Activated naive CD8-positive, alpha-beta T cell treated with anti-CD3 and anti-CD28 coated beads, Interleukin-2, amount 10 ng/mL, durations not matched to agents 7 days and 5 days (primary cell): ENCODE measurements around the gene ZNF641. TPM values are rescaled to one million over a fixed set of nuclear protein-coding genes. Genes with fewer than 3 reads are reported as not detected.
"Not testable (repeated sequence)": the region's sequence is repeated elsewhere in the genome, so short reads cannot be mapped to it uniquely, and the experiment has no call there.

Experiments
- ATAC-seq: fragments of 150-1000 bp; cut with Tn5 transposase; one replicate; pipeline ENCODE4 v1.10.0; 2021; ENCODE audit warnings: low read depth, moderate library complexity
- POLR2A ChIA-PET: fragments of 350-600 bp; sonication (Branson Sonifier 250); formaldehyde crosslinking; loops from one replicate; lab custom pipeline; 2021; ENCODE audit warnings: antibody characterized with exemption; lab: Charles Lee
- DNase-seq: peaks from one replicate; pipeline ENCODE4 v3.0.0; 2021
- H3K27ac Mint-ChIP-seq: one replicate; pipeline ENCODE4 v1.8.0; 2022; ENCODE audit warnings: mild to moderate bottlenecking, mixed read lengths
- H3K27me3 Mint-ChIP-seq: one replicate; pipeline ENCODE4 v1.8.0; 2022; ENCODE audit warnings: mild to moderate bottlenecking, moderate library complexity, mixed read lengths
- H3K36me3 Mint-ChIP-seq: one replicate; pipeline ENCODE4 v1.8.0; 2021; ENCODE audit warnings: mild to moderate bottlenecking, mixed read lengths
- H3K4me1 Mint-ChIP-seq: one replicate; pipeline ENCODE4 v1.8.0; 2021; ENCODE audit warnings: mixed read lengths
- H3K4me3 Mint-ChIP-seq: one replicate; pipeline ENCODE4 v1.8.0; 2022; ENCODE audit warnings: mild to moderate bottlenecking, moderate library complexity, mixed read lengths
- H3K9me3 Mint-ChIP-seq: one replicate; pipeline ENCODE4 v1.8.0; 2021; ENCODE audit warnings: mixed read lengths
- total RNA-seq, 2 experiments: library from RNA; stranded (reverse); gene quantifications; one replicate each; pipeline ENCODE4 v1.2.3, GENCODE V29; 2021

Gene ZNF641
- total RNA-seq, 2 experiments from 2014 or later: 21.3 to 32.0 TPM

DNA sequence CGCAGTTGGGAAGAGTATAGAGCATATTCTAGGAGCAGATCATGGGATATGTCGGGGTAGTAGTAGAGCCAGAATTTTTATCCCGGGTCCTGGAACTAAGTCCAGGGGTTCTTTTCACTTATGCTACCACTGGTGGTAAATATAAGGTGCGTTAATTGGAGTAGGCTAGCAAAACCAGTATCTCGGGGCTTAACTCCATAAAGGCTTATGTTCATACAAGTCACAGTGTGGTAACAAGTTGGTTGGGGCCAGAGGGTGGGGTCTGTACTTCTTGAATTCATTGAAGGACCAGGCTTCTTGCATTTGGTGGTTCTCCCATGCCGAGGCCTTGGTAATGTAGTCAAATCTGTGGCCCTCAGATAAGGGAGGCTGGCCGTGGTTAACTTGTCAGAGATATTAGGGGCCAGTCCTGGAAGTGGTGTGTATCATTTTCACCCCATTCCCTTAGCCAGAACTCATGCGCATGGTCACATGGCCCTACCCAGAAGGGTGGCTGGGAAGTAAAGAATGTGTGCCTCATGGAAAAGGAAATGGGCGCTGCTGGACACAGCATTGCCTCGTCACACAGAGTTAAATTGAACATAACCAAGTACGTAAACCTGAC, 1.5 kb upstream of the ZNF641 start:
- H3K36me3 Mint-ChIP-seq: peaks cover 15% of the 10 kb centered on the region
- H3K4me1 Mint-ChIP-seq: peaks cover 8% of the 10 kb centered on the region
- POLR2A ChIA-PET: no interaction called here
- H3K4me3 Mint-ChIP-seq: no peak overlapping the region
- ATAC-seq (no peak), DNase-seq (no peak)
- H3K9me3 Mint-ChIP-seq: no peaks in the 10 kb centered on the region
- H3K27ac Mint-ChIP-seq: no peak overlapping the region
- no peaks in the 10 kb centered on the region for H3K27me3 Mint-ChIP-seq

DNA sequence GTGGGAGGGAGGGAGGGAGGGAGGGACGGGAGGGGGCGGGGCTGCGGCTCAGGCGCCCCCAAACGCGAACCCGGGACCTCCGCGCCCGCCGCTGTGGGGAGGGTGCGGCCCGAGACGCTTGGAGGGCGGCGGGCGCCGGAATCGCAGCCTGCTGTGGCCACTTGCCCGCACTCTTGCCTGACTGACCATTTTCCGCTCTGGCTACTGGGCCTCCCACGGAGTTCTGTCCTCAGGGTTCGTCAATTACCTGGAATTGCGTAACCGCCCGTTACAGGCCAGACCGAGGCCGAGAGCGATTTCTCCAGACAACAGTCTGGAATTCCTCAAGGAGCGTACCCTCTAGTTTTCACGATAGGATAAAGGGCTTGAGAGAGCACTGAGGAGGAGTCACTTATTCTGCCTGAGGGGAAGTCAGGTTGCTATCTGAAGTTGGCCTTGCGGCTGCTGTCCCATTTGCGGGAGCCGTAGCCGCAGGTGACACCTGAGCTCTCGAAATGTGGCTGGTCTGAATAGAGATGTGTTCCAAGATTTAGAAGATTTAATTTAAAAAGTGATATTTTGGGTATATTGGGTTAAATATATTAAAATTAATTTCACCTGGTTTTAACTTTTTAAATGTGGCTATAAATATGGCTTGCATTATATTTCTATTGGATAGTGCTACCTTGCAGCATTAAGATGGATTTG, 446 bp upstream of the ZNF641 start:
- peak overlapping the region; percentile 75 for H3K27ac Mint-ChIP-seq
- peaks cover 24% of the 10 kb centered on the region for H3K36me3 Mint-ChIP-seq
- peaks cover 8% of the 10 kb centered on the region for H3K4me1 Mint-ChIP-seq
- POLR2A ChIA-PET: interaction anchor here (0.6 kb wide), 1 partner anchor 1001 kb away, joined by 3 read pairs; no protein-coding TSS in a partner anchor
- no peak for DNase-seq
- H3K27me3 Mint-ChIP-seq: no peaks in the 10 kb centered on the region
- H3K4me3 Mint-ChIP-seq: peak overlapping the region; percentile 79
- ATAC-seq: peak; percentile 38
- H3K9me3 Mint-ChIP-seq: no peaks in the 10 kb centered on the region

DNA sequence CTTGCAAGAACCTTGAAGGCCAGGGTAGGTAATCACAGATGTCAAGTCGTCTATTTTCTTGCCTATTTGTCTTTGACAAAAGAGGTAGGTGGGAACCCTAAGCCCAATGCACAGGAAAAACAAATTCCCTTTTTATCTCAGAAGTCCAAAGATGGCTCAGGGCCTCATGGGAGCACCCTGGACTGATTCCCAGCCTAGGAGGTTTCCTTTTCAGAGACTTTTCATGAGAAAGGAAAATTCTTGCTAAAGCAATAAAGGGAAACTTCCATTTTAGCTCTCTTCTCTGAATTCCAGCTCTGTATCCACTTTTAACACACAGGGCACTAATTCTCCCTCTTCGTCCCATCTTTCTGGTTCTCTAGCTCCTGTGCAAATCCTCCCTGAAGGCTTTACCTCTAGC, 1.2 kb downstream of the ZNF641 start:
- Mint-ChIP-seq H3K4me1 (peaks cover 8% of the 10 kb centered on the region), H3K9me3 (no peaks in the 10 kb centered on the region), H3K36me3 (peaks cover 37% of the 10 kb centered on the region), H3K27ac (no peak overlapping the region), H3K4me3 (peak overlapping the region; percentile 94), H3K27me3 (no peaks in the 10 kb centered on the region)
- ATAC-seq: no peak
- DNase-seq: no peak
- POLR2A ChIA-PET: interaction anchor here (0.8 to 1.4 kb wide), 2 partner anchors 149 to 150 kb away, joined by 3 read pairs; no protein-coding TSS in a partner anchor

DNA sequence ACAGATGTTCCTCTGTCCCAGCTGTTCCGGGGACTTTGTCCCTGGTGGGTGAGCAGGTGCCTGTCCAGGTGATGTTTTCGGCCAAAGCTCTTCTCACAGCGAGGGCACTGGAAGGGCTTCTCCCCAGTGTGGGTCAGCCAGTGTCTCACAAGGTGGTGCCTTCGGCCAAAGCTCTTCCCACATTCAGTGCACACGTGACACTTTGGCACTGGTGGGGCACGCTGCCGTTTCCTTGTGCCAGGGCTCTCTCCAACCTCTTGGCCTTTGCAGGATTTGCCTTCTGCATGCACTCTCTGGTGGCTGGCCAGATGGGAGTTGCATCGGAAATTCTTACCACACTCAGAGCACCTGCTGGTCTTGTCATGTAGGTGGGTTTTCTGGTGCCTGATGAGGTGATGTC, 7.7 kb downstream of the ZNF641 start:
- peaks cover 6% of the 10 kb centered on the region for H3K4me1 Mint-ChIP-seq
- POLR2A ChIA-PET: no interaction called here
- no peak overlapping the region for H3K4me3 Mint-ChIP-seq
- no peak for ATAC-seq
- peaks cover 2% of the 10 kb centered on the region for H3K9me3 Mint-ChIP-seq
- H3K36me3 Mint-ChIP-seq: peaks cover 60% of the 10 kb centered on the region
- H3K27me3 Mint-ChIP-seq: no peaks in the 10 kb centered on the region
- DNase-seq: no peak
- no peak overlapping the region for H3K27ac Mint-ChIP-seq

DNA sequence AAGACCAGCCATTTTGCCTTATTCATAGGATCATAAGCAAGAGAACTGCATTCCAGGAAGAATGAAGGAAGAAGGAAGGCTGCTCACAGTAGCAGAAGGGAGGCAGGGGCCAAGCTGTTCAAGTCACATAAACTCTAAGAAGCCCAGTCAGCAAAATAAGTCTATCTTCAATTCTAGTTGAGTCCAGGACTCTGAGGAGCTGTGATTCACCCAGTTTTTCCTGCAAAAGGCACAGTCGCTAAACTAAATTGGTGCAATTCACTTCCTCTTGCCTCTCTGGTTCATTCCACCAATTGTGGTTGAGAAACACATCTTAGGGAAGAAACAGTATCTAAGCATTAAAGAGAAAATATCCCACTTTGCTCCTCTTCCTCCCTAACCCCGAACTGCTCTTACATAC, 9.8 kb downstream of the ZNF641 start:
- Mint-ChIP-seq H3K9me3 (peaks cover 7% of the 10 kb centered on the region), H3K36me3 (peaks cover 58% of the 10 kb centered on the region), H3K27me3 (no peaks in the 10 kb centered on the region), H3K4me1 (peaks cover 6% of the 10 kb centered on the region), H3K4me3 (no peak overlapping the region), H3K27ac (no peak overlapping the region)
- POLR2A ChIA-PET: no interaction called here
- no peak for ATAC-seq
- DNase-seq: no peak

DNA sequence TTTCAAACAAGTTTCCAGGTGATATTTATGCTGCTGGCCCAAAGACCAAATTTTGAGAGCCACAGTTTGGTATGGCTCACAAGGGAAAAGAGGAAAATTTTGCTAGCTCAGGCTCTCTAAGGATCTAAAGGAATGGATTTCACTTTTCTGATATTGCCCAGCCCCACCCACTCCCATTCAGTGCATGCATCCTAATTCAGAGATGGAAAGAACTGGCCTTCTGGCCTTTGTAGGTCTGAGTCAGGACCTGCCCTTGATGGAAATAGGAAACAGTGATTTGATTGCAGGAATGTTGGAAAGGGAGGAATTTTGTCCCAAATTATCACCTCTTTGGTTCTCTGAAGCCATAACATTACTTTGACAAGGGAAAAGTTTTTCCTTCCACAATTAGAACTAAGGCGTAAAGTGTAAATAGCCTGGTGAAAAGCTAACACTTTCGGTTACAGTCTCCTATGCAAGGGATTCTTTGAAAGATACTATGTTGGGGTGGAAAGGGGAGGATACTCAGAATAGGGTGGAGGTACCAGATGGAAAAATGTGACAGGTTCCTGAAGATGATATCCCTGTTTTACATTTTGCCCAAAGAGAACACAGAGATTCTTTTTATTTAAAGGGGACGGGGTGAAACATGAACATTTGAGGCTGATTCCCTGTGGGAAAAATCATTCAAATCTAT, 11.1 kb downstream of the ZNF641 start:
- no peak overlapping the region for H3K27ac Mint-ChIP-seq
- H3K9me3 Mint-ChIP-seq: peaks cover 7% of the 10 kb centered on the region
- H3K4me1 Mint-ChIP-seq: peaks cover 6% of the 10 kb centered on the region
- no peaks in the 10 kb centered on the region for H3K27me3 Mint-ChIP-seq
- POLR2A ChIA-PET: no interaction called here
- ATAC-seq (no peak), DNase-seq (no peak)
- H3K4me3 Mint-ChIP-seq: no peak overlapping the region
- H3K36me3 Mint-ChIP-seq: peaks cover 47% of the 10 kb centered on the region

DNA sequence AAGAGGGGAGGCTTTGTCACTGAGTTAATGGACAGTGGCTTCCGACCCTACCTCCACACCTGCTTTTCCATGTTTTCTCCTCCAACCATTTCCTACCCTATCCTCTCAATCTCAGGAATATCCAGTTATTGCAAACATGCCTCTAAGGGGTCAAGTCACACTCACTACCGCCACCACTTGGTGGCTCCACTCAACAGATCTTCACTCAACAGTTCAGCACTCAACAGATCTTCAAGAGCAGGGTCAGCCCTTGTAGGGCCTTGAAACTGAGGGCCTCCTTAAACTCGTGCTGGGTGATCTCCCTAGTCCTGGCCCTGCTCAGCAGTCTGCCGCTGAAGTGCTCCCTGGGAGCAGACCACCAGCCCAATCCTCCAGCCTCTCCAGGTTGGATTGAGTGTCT, 14.2 kb downstream of the ZNF641 start:
- POLR2A ChIA-PET: no interaction called here
- DNase-seq (no peak), ATAC-seq (no peak)
- no peak overlapping the region for H3K4me3 Mint-ChIP-seq
- H3K9me3 Mint-ChIP-seq: peaks cover 7% of the 10 kb centered on the region
- no peak overlapping the region for H3K27ac Mint-ChIP-seq
- H3K36me3 Mint-ChIP-seq: peaks cover 28% of the 10 kb centered on the region
- peaks cover 1% of the 10 kb centered on the region for H3K4me1 Mint-ChIP-seq
- H3K27me3 Mint-ChIP-seq: no peaks in the 10 kb centered on the region

DNA sequence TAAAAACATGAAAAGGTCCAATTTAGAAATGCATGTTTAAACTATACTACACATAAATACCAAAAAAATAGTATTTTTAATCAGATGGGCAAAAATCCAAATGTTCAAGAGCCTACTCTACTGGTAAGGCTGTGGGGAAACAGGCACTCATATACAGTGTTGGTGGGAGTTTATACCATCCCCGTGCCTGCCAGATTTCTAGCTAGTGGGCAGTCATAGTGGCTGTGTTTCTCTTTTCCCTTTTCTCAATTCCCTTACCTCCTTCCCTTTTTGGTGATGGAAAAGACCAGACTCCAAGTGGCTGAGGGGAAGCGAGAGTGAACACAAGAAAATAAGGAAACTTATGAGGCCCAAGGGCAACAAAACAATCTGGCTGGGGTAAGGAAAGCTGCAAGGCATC, 14.7 kb downstream of the ZNF641 start:
- H3K36me3 Mint-ChIP-seq: peaks cover 27% of the 10 kb centered on the region
- ATAC-seq: no peak
- H3K27me3 Mint-ChIP-seq: no peaks in the 10 kb centered on the region
- no peak overlapping the region for H3K27ac Mint-ChIP-seq
- no peak overlapping the region for H3K4me3 Mint-ChIP-seq
- no peak for DNase-seq
- no peaks in the 10 kb centered on the region for H3K4me1 Mint-ChIP-seq
- POLR2A ChIA-PET: no interaction called here
- peaks cover 7% of the 10 kb centered on the region for H3K9me3 Mint-ChIP-seq

DNA sequence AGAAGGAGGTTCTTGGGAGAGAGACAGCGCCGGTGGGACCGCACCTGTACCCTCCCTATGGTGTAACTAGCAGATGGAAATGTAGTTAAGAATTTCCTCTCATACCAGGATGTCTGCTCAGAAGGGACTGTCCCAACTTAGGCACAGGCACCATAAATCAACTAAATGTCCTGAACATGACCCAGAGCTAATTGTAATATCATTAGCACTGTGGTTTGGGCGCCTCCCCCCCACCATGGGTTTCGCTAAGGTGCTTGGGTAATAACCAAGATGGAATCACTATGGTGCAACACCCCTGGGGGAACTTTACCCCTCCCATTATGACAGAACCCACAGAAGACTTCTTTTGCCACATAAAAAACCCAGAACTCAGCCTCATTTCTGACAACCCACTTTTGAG, 15.9 kb downstream of the ZNF641 start:
- no peaks in the 10 kb centered on the region for H3K4me1 Mint-ChIP-seq
- POLR2A ChIA-PET: no interaction called here
- DNase-seq (no peak), ATAC-seq (no peak)
- no peak overlapping the region for H3K4me3 Mint-ChIP-seq
- H3K9me3 Mint-ChIP-seq: peaks cover 5% of the 10 kb centered on the region
- H3K27ac Mint-ChIP-seq: no peak overlapping the region
- peaks cover 15% of the 10 kb centered on the region for H3K36me3 Mint-ChIP-seq
- H3K27me3 Mint-ChIP-seq: no peaks in the 10 kb centered on the region

DNA sequence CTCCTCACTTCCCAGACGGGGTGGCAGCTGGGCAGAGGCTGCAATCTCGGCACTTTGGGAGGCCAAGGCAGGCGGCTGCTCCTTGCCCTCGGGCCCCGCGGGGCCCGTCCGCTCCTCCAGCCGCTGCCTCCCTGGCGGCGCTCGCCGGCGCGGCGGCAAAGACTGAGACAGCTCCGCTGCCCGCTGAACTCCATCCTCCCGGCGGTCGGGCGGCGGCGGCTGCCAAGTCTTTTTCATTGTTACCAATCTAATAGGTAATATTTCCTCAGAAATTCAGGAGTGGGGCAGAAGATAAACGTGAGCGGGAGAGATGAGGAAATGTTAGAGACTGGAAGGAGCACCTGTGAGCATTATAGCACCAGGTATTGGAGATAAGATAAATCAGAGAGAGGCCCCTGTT, 17.0 kb downstream of the ZNF641 start:
- H3K9me3 Mint-ChIP-seq, ATAC-seq, DNase-seq, H3K4me1 Mint-ChIP-seq, H3K4me3 Mint-ChIP-seq, H3K27ac Mint-ChIP-seq, H3K27me3 Mint-ChIP-seq, POLR2A ChIA-PET: not testable (repeated sequence)
- H3K36me3 Mint-ChIP-seq: peaks cover 11% of the 10 kb centered on the region

DNA sequence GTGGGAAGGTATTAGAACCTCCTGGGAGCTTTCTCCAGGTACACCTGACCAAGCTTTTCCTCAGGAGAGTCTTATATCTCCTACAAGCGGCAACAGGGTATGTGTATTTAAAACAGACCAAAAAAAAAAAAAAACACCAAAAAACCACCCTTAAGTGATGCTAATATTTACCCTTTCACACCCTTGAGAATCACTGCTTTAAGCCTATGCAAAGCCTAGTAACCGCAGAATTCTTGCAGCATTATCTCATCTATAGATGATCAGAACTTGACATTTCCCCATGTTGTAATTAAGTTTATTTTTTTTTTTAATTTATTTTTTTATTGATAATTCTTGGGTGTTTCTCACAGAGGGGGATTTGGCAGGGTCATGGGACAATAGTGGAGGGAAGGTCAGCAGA, 19.3 kb downstream of the ZNF641 start:
- ATAC-seq (no peak), DNase-seq (no peak)
- POLR2A ChIA-PET: no interaction called here
- H3K36me3 Mint-ChIP-seq: peaks cover under 1% of the 10 kb centered on the region
- H3K9me3 Mint-ChIP-seq: peaks cover under 1% of the 10 kb centered on the region
- H3K27ac Mint-ChIP-seq: no peak overlapping the region
- H3K4me3 Mint-ChIP-seq: no peak overlapping the region
- H3K4me1 Mint-ChIP-seq: no peaks in the 10 kb centered on the region
- H3K27me3 Mint-ChIP-seq: peaks cover under 1% of the 10 kb centered on the region

DNA sequence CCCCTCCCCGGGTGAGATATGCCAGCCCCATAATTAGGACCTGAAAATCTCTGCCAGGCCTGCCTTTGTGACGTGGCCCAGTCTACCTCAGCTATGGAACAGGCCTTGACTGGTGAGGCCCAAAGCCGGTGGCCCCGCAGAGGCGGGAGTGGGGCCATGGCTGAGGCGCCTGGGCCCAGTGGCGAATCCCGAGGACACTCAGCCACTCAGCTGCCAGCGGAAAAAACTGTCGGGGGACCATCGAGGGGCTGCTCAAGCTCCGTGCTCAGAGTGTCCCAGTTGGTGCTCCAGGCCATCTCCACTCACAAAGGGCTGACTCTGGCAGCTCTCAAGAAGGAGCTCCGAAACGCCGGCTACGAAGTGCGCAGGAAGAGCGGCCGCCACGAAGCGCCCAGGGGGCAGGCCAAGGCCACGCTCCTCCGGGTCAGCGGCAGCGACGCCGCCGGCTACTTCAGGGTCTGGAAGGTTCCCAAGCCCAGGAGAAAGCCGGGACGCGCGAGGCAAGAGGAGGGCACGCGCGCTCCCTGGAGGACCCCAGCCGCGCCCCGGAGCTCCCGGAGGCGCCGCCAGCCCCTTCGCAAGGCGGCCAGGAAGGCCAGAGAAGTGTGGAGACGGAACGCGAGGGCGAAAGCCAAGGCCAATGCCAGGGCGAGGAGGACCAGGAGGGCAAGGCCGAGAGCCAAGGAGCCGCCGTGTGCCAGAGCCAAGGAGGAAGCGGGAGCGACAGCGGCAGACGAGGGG, 21.4 kb downstream of the ZNF641 start:
- Mint-ChIP-seq H3K36me3 (no peaks in the 10 kb centered on the region), H3K9me3 (peaks cover 6% of the 10 kb centered on the region), H3K27me3 (peaks cover 7% of the 10 kb centered on the region), H3K27ac (no peak overlapping the region), H3K4me1 (no peaks in the 10 kb centered on the region), H3K4me3 (no peak overlapping the region)
- DNase-seq (no peak), ATAC-seq (no peak)
- POLR2A ChIA-PET: no interaction called here

DNA sequence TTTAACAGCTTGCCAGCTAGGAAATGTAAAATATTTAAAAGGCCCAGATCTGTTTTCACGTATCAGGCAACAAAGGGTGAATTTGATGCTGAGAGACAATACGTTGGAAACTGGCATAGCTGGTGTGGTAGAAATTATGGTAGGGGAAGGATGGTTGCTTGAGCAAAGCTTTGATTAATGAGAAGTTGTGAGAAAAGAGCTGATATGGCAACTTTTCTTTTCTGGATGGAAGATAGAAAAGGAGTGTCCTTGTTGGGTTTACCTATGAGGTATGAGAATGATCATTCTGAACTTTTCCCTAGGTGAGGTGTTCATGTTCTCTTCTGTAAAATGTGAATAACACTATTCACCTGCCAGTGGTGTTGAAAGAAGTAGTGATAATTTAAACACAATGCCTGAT, 34.2 kb downstream of the ZNF641 start:
- Mint-ChIP-seq H3K4me1 (no peaks in the 10 kb centered on the region), H3K27me3 (peaks cover 2% of the 10 kb centered on the region), H3K4me3 (no peak overlapping the region), H3K9me3 (peaks cover 20% of the 10 kb centered on the region), H3K27ac (no peak overlapping the region), H3K36me3 (peaks cover 7% of the 10 kb centered on the region)
- POLR2A ChIA-PET: no interaction called here
- ATAC-seq (no peak), DNase-seq (no peak)
